Stimulated activated CD4-positive, alpha-beta T cell treated with anti-CD3 and anti-CD28 coated beads, Interleukin-1b, Interleukin-23, amount 100 ng/mL, for 1 hour (primary cell): ENCODE data around the gene PDE1C.

ENCODE experiments used
- DNase-seq, 2 donors: peaks; one replicate each; pipeline ENCODE4 v3.0.0-alpha.2; 2020; ENCODE audit warnings: low read depth in 2 of 2

The PDE1C gene

DNA sequence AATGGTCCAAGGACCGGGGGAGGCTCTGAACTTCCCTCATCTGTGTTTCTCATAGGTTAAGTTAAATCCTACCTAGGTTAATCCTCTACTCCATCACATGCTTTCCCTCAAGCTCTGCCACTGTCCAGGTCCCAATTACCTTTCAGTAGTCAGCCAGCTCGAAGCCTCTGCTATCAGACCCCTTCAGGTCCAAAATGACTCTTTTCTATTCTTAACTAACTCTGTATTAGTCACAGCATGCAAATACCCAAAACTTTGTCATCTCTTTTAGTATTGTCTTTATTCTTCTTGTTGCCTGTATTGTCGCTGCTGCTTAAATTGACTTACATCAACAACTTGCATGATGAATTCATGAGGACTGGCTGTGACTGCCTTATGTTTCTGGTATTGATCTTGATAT lies 367.9 kb downstream of the PDE1C start:
- DNase-seq: no peak
